Measurements from ENCODE around the gene GRIP1. TPM values are rescaled to one million over a fixed set of nuclear protein-coding genes. Genes with fewer than 3 reads are reported as not detected.

Gene GRIP1, protein sequence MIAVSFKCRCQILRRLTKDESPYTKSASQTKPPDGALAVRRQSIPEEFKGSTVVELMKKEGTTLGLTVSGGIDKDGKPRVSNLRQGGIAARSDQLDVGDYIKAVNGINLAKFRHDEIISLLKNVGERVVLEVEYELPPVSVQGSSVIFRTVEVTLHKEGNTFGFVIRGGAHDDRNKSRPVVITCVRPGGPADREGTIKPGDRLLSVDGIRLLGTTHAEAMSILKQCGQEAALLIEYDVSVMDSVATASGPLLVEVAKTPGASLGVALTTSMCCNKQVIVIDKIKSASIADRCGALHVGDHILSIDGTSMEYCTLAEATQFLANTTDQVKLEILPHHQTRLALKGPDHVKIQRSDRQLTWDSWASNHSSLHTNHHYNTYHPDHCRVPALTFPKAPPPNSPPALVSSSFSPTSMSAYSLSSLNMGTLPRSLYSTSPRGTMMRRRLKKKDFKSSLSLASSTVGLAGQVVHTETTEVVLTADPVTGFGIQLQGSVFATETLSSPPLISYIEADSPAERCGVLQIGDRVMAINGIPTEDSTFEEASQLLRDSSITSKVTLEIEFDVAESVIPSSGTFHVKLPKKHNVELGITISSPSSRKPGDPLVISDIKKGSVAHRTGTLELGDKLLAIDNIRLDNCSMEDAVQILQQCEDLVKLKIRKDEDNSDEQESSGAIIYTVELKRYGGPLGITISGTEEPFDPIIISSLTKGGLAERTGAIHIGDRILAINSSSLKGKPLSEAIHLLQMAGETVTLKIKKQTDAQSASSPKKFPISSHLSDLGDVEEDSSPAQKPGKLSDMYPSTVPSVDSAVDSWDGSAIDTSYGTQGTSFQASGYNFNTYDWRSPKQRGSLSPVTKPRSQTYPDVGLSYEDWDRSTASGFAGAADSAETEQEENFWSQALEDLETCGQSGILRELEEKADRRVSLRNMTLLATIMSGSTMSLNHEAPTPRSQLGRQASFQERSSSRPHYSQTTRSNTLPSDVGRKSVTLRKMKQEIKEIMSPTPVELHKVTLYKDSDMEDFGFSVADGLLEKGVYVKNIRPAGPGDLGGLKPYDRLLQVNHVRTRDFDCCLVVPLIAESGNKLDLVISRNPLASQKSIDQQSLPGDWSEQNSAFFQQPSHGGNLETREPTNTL
- polyA plus RNA-seq (2013): 15.0 and 19.5 TPM in 2 replicates

DNA sequence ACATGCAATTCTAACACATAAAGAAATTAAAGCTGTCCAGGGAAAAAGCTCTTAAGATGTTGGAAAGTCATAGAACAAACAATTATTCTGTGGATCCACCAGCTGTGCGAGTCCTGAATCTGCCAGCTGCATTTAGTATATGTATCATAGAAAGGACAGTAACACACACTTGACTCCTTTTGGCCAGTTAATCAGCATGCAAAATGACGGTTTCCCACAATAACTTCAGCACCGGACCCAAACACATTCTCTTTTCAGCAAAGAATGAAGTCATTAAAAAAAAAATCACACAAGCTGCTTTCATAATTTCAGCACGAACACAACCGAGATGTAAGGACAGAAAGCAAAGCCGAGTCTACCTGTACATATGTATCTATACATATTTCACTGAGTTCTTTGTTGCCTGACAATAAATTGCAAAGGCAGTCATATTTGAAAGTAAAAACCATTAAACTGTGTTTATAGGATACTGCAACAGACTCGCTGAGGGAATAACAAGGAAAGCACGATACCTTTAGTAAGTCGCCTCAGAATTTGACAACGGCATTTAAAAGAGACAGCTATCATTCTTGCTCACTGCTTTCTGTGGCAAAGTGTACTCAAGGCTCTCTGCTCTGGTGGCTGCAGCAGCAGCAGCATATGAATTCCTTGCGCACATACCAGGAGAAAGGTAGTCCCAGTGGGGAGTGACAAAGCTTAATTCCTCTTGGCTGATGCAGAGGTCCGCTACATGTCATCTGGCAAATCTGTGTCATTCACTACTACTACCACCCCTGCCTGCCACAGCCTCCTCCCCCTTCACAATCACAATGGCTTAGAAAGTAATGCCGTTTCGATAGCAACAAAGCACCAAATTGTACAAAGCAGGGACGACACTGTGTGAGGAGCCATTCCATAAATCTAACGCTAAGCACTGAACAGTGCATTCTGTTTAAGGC, at the start of gene GRIP1:
Gene GRIP1, minus strand, starts transcription at position 739 of the 938 bp plus-strand sequence. Its CDS starts 172 bp downstream, at position 567.
- Histone ChIP-seq H3K4ac (ENCODE audit: low read depth, low read length) (no peak within 1 kb of the TSS), H3K79me1 (ENCODE audit: low read length) (no peaks in the 10 kb centered on the region), H2BK12ac (ENCODE audit: low read length) (no peak within 1 kb of the TSS), H3K14ac (ENCODE audit: low read length) (no peak within 1 kb of the TSS), H2AK5ac (ENCODE audit: low read length) (no peak within 1 kb of the TSS), H3K23ac (ENCODE audit: low read length) (no peak within 1 kb of the TSS), H3K9ac (ENCODE audit: low read length) (no peak within 1 kb of the TSS), H4K91ac (ENCODE audit: low read depth, low read length) (no peak within 1 kb of the TSS), H4K8ac (ENCODE audit: low read depth, low read length) (no peak within 1 kb of the TSS), H3K36me3 (ENCODE audit: control insufficient read depth in 1 of 2, insufficient read depth in 2 of 2, low read length in 2 of 2) (no peaks in the 10 kb centered on the region), H3K27me3 (ENCODE audit: insufficient read depth, low read length) (no peaks in the 10 kb centered on the region), H2BK120ac (ENCODE audit: insufficient read depth, low read length, poor library complexity) (no peak within 1 kb of the TSS), H3K18ac (ENCODE audit: low read length) (no peak within 1 kb of the TSS), H3K27ac (ENCODE audit: low read depth, low read length) (no peak within 1 kb of the TSS), H3K4me3 (ENCODE audit: low read depth, low read length) (no peak within 1 kb of the TSS), H4K12ac (ENCODE audit: low read depth, low read length) (no peak within 1 kb of the TSS), H2BK5ac (ENCODE audit: low read depth, low read length, poor library complexity) (no peak within 1 kb of the TSS), H3K79me2 (ENCODE audit: control insufficient read depth, insufficient read depth, low read length, poor library complexity) (no peaks in the 10 kb centered on the region), H3K4me2 (ENCODE audit: low read length) (no peak within 1 kb of the TSS), H2AFZ (ENCODE audit: insufficient read depth, low read length, poor library complexity) (no peak within 1 kb of the TSS), H3K4me1 (ENCODE audit: control insufficient read depth in 1 of 2, insufficient read depth in 2 of 2, low read length in 2 of 2) (peaks cover 0 to 4% of the 10 kb centered on the region in 2 experiments), H3K9me3 (ENCODE audit: insufficient read depth, low read depth, low read length) (no peaks in the 10 kb centered on the region)
- no CpG with 5 or more reads among the region's 16 CpGs for WGBS (ENCODE audit: extremely low coverage, insufficient coverage, insufficient read length)
- peak; percentile 79 to 86 for DNase-seq

GRCh38 chr12:66726556-66726955, 47.7 kb upstream of the GRIP1 start:
- Histone ChIP-seq H4K12ac (ENCODE audit: low read depth, low read length) (no peak overlapping the region), H3K14ac (ENCODE audit: low read length) (no peak overlapping the region)

DNA sequence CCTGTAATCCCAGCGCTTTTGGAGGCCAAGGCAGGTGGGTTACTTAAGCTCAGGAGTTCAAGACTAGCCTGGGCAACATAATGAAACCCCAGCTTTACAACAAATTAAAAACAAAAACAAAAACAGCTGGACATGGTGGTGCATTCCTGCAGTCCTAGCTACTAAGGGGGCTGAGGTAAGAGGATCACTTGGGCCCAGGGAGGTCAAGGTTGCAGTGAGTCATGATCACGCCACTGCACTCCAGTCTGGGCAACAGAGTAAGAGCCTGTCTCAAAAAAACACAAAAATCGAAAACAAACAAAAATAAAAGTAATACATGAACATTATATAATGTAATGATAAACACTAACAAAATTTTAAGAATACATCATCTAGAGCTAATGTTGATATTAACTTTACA, 46.2 kb upstream of the GRIP1 start:
- H2BK5ac ChIP-seq (ENCODE audit: low read depth, low read length, poor library complexity): no peak overlapping the region
- no peak overlapping the region for H2BK12ac ChIP-seq (ENCODE audit: low read length)
- H2BK120ac ChIP-seq (ENCODE audit: insufficient read depth, low read length, poor library complexity): no peak overlapping the region
- no peaks in the 10 kb centered on the region for H3K27me3 ChIP-seq (ENCODE audit: insufficient read depth, low read length)
- H3K9me3 ChIP-seq (ENCODE audit: insufficient read depth, low read depth, low read length): no peaks in the 10 kb centered on the region
- H3K27ac ChIP-seq (ENCODE audit: low read depth, low read length): no peak overlapping the region
- H4K8ac ChIP-seq (ENCODE audit: low read depth, low read length): no peak overlapping the region
- H3K36me3 ChIP-seq (ENCODE audit: control insufficient read depth in 1 of 2, insufficient read depth in 2 of 2, low read length in 2 of 2): no peaks in the 10 kb centered on the region
- no peak overlapping the region for H3K23ac ChIP-seq (ENCODE audit: low read length)
- no CpG with 5 or more reads among the region's 3 CpGs for WGBS (ENCODE audit: extremely low coverage, insufficient coverage, insufficient read length)
- no peak overlapping the region for H2AFZ ChIP-seq (ENCODE audit: insufficient read depth, low read length, poor library complexity)
- H3K4me2 ChIP-seq (ENCODE audit: low read length): no peak overlapping the region
- H3K79me2 ChIP-seq (ENCODE audit: control insufficient read depth, insufficient read depth, low read length, poor library complexity): no peaks in the 10 kb centered on the region
- no peak overlapping the region for H2AK5ac ChIP-seq (ENCODE audit: low read length)
- DNase-seq: no peak
- H4K91ac ChIP-seq (ENCODE audit: low read depth, low read length): no peak overlapping the region
- H4K12ac ChIP-seq (ENCODE audit: low read depth, low read length): no peak overlapping the region
- no peak overlapping the region for H3K9ac ChIP-seq (ENCODE audit: low read length)
- H3K4me3 ChIP-seq (ENCODE audit: low read depth, low read length): no peak overlapping the region
- no peak overlapping the region for H3K14ac ChIP-seq (ENCODE audit: low read length)
- no peaks in the 10 kb centered on the region for H3K79me1 ChIP-seq (ENCODE audit: low read length)
- H3K4ac ChIP-seq (ENCODE audit: low read depth, low read length): no peak overlapping the region
- no peaks in the 10 kb centered on the region for H3K4me1 ChIP-seq (ENCODE audit: control insufficient read depth in 1 of 2, insufficient read depth in 2 of 2, low read length in 2 of 2)
- no peak overlapping the region for H3K18ac ChIP-seq (ENCODE audit: low read length)

More at GRCh38 chr12:66726556-66726955, 47.7 kb upstream of the GRIP1 start:
- H2AK5ac ChIP-seq (ENCODE audit: low read length): no peak overlapping the region
- no peaks in the 10 kb centered on the region for H3K27me3 ChIP-seq (ENCODE audit: insufficient read depth, low read length)
- no peak overlapping the region for H3K23ac ChIP-seq (ENCODE audit: low read length)
- no peaks in the 10 kb centered on the region for H3K36me3 ChIP-seq (ENCODE audit: control insufficient read depth in 1 of 2, insufficient read depth in 2 of 2, low read length in 2 of 2)
- no peak overlapping the region for H3K4ac ChIP-seq (ENCODE audit: low read depth, low read length)
- H3K4me1 ChIP-seq (ENCODE audit: control insufficient read depth in 1 of 2, insufficient read depth in 2 of 2, low read length in 2 of 2): no peaks in the 10 kb centered on the region
- no peak overlapping the region for H4K8ac ChIP-seq (ENCODE audit: low read depth, low read length)
- H2AFZ ChIP-seq (ENCODE audit: insufficient read depth, low read length, poor library complexity): no peak overlapping the region
- no peak overlapping the region for H3K4me2 ChIP-seq (ENCODE audit: low read length)
- H2BK120ac ChIP-seq (ENCODE audit: insufficient read depth, low read length, poor library complexity): no peak overlapping the region
- no peaks in the 10 kb centered on the region for H3K79me1 ChIP-seq (ENCODE audit: low read length)
- DNase-seq: no peak
- no peaks in the 10 kb centered on the region for H3K79me2 ChIP-seq (ENCODE audit: control insufficient read depth, insufficient read depth, low read length, poor library complexity)
- no peaks in the 10 kb centered on the region for H3K9me3 ChIP-seq (ENCODE audit: insufficient read depth, low read depth, low read length)
- no peak overlapping the region for H3K9ac ChIP-seq (ENCODE audit: low read length)
- H3K27ac ChIP-seq (ENCODE audit: low read depth, low read length): no peak overlapping the region
- no peak overlapping the region for H3K4me3 ChIP-seq (ENCODE audit: low read depth, low read length)
- no peak overlapping the region for H2BK5ac ChIP-seq (ENCODE audit: low read depth, low read length, poor library complexity)
- no CpG with 5 or more reads among the region's 4 CpGs for WGBS (ENCODE audit: extremely low coverage, insufficient coverage, insufficient read length)
- H3K18ac ChIP-seq (ENCODE audit: low read length): no peak overlapping the region
- H2BK12ac ChIP-seq (ENCODE audit: low read length): no peak overlapping the region
- no peak overlapping the region for H4K91ac ChIP-seq (ENCODE audit: low read depth, low read length)

All from trophoblast cell (in vitro differentiated cells and primary cell).